Endometrium (tissue), 2 donors: ENCODE data around the gene RABL3.
"Not testable (repeated sequence)": the region's sequence is repeated elsewhere in the genome, so short reads cannot be mapped to it uniquely, and the experiment has no call there.

Experiments used
- FAIRE-seq: peaks from 2 replicates; lab custom pipeline; 2012; peaks lifted over from hg19 to GRCh38; lab: Jason Lieb, UNC
- donor health status: control.
- donor health status: control.

RABL3 gene

GRCh38 chr3:120743556-120744195 lies 1.4 kb upstream of the RABL3 start:
- no peak for FAIRE-seq

DNA sequence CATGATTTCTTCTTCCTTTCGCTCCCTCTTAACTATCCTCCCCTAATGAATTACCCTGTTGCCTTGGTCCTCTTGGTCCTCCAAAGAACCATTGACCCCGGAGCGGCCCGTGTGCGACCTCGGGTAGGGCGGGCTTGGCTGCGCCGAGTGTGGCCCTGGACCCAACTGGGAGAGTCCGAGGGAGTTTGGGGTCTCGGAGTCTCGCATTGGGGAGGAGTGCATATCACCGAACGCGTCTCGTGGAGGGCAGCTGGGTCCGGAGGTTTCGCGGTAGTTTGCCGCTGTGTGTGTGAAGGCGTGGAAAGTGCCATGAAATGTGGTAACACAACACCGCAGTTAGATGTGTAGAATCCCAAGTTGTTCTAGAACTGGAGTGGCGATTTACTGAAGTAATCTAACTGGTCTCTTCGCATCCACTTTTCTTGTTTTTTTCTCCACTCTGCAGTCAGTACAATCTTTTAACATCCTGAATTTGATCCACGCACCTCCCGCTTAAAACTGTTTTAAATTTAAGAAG lies 591 bp upstream of the RABL3 start:
- FAIRE-seq: no peak

DNA sequence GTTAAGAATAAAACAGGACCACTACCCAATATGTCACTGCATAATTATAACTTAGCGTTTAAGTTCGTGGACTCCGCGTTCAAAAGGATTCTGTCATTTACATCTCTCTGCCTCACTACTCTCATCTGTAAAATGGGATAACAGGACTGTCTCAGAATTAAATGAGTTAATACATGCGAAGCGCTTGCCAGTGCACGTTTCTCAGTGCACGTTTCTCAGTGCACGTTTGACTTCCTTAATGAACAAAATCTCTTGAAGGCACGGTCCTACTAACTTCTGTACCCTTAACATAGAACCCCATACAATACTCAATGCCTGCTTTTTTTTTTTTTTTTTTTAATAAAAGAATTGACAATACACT lies 499 bp downstream of the RABL3 start:
- FAIRE-seq: no peak

DNA sequence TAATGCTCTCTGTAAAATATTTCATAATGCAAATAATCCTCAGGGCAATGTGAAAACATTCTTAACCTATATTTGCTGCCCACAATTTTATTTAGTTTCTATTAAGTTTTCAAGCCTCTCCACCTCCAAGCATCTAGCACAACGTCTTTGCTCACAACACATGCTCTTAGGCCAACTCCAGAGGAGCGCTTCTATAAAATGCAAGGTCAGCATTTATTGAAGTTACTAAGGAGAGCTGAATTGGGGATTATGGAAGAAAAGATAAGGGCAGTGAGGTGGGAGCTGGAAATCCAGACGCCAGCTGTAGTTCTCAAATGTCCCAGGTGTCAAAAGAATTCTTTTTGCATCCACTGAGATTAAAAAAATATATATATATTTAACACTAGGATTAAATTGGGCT lies 996 bp downstream of the RABL3 start:
- no peak for FAIRE-seq

DNA sequence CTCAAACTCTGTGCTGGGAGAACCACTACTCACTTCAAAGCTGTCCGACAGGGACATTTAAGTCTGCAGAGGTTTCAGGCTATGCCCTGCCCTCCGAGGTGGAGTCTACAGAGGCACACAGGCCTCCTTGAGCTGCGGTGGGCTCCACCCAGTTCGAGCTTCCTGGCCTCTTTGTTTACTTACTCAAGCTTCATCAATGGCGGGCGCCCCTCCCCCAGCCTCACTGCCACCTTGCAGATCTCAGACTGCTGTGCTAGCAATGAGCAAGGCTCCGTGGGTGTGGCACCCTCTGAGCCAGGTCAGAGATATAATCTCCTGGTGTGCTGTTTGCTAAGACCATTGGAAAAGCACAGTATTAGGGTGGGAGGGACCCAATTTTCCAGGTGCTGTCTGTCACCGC lies 4.3 kb downstream of the RABL3 start:
- not testable (repeated sequence) for FAIRE-seq

DNA sequence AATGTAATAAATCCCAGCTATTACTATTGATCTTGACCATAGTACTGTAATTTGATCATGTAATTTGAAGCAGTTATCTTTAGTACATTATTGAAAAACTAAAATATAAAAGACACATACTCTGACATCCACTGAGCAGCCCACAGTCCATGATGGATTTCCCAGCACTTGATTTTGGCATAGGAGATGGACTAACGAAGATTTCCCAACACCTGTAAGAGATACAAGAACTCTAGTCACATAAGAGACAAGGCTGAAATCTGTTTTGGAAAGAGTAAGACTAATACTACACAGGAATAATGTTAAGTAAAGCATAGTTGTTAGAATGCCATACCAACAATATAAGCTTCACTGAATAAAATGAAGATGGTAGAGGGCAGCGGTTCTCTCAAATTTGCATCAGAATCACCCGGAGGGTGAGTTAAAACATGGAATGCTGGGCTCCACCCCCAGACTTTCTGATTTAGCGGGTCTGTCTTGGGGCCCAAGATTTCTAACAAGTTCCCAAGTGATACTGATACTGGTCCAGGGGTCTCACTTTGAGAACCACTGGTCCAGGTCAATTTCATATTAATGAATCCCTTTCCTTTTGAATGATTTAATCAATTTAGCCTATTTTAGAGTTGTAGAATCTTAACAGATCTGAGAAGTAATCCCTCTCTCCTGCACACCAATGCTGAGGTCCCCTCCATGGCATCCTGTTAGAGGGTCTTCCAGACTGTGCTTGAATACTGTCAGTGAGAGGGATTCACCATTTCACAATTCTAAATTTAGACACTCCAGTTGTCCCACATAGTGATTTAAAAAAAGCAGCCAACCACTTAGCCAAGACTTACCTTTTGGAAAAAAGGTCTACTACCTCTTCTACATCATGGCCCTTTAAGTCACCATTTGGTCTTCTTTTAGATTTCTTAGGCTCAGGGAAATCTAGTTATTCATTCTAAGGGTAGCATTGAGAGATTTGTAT lies 11.5 kb downstream of the RABL3 start:
- no peak for FAIRE-seq

GRCh38 chr3:120726791-120727190 lies 15.5 kb downstream of the RABL3 start:
- no peak for FAIRE-seq

DNA sequence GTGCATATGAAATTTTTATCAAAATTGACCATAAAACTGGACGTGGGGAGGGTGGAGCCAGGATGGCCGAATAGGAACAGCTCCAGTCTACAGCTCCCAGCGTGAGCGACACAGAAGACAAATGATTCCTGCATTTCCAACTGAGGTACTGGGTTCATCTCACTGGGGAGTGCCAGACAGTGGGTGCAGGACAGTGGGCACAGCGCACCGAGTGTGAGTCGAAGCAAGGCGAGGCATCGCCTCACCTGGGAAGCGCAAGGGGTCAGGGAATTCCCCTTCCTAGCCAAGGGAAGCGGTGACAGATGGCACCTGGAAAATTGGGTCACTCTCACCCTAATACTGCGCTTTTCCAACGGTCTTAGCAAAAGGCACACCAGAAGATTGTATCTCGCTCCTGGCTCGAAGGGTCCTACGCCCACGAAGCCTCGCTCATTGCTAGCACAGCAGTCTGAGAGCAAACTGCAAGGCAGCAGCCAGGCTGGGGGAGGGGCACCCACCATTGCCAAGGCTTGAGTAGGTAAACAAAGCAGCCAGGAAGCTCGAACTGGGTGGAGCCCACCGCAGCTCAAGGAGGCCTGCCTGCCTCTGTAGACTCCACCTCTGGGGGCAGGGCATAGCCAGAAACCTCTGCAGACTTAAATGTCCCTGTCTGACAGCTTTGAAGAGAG lies 23.0 kb downstream of the RABL3 start:
- FAIRE-seq: not testable (repeated sequence)

- FAIRE-seq: no peak
Observed at GRCh38 chr3:120713262-120713661, 29.1 kb downstream of the RABL3 start.

GRCh38 chr3:120710369-120710768 lies 31.9 kb downstream of the RABL3 start:
- no peak for FAIRE-seq

DNA sequence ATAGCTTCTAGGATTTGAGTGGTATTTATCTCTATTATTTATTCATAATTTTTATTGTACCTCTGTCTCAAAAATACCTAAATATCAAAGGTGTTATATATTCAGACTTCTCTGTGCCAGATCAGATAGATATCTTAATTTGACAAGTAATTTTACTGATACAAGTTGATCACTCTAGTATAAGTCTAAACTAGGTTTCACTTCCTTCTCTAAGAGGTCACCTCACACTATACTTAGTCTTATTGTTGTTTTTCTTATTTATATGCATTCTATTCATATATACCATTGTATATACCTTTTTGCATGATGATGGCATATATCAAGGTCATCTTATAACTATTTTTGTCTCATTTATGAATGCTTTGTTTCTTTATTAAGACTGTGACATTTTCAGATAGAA lies 33.9 kb downstream of the RABL3 start:
- FAIRE-seq: no peak

- no peak for FAIRE-seq
Observed at GRCh38 chr3:120706950-120707349, 35.4 kb downstream of the RABL3 start.

GRCh38 chr3:120705884-120706582 lies 36.3 kb downstream of the RABL3 start:
- peak; percentile 48 for FAIRE-seq

DNA sequence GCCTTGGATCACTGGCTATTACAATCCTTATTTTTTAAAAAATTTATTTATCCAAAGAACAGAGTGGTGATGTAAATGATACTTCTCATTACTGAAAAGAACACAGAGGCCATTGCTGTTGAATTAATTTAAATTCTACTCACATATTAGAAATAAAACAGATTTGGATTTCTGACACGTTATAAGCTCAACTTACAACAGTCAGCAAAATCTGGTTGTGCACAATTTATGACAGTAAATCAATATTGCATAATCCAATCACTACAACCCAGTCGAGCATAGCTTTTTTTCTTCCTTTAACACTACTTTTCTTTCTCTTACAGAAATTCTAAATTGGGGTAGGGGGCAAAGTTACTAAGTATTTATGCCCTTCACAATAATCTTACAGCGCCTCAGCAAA lies 43.0 kb downstream of the RABL3 start:
- no peak for FAIRE-seq

DNA sequence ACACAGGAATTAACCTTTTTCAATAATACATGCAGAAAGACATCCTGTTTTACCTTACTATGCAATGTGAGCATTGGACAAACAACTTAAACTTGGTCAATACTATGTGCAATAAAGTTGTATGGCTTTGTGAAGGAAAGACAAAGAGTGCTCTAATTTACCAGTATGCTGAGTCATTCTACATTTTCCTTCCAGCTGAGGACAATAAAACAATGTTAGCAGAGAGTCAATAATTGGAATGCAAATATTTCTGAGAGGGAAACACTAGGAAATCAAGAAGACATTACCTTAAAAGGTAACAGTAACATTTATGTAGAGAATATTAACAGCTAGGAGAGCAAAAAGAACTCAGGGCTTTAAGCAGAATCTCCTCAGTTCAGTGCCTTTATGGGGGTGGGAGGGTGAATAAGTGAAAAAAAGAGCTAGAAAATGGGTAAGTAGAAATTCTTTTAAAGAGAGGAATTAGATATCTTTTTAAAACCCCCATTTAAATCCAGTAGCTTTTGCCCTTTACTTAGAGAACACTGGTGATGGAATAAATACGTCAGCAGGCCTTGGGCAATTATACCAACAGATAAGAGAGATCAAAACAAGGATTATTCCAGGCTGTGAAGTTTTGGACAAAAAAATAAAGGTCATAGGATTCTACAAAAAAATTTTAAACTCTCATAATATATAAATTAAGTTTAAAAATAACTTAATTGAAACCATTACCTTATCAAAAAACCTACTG lies 48.7 kb downstream of the RABL3 start:
- FAIRE-seq: peak; percentile 4

DNA sequence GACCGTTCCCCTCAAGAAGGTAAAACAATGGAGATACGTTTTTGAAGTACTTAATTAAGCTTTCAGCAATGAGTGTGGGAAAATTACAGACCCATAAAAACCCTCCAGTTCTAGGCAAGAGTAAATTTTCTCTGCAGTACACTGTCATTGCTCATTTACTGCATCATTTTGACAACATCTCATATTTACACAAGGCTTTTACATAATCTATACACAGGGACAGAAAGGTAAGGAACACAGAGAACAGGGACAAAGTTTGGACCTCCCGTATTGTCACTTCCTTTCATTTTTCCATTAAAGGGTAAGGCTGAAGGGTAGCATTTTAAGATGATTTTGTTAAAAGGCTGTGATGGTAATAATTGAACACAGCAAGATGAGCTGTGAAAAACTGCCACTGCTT lies 52.9 kb downstream of the RABL3 start:
- no peak for FAIRE-seq

DNA sequence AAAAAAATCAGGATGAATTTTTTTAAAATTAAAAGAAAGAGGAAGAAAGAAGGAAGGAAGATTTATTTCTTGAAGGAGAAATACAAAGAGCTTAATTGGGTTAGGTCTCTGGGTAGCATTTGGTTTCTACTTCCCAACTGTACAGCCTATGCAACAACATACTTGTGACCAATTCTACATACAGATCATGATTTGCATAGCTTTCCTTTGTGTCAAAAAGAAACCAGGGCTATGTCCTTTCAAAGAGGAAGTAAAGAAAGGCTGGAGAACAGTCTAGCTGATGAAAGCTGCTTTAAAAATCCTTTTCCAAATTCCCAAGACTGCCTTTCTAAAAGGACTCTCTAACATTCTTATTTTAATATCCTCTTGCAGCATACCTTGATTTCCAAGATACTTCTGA lies 54.2 kb downstream of the RABL3 start:
- FAIRE-seq: no peak

- no peak for FAIRE-seq
Observed at GRCh38 chr3:120685411-120685810, 56.9 kb downstream of the RABL3 start.

GRCh38 chr3:120684896-120685295 lies 57.4 kb downstream of the RABL3 start:
- no peak for FAIRE-seq

- no peak for FAIRE-seq
Observed at GRCh38 chr3:120683671-120684301, 58.5 kb downstream of the RABL3 start.

GRCh38 chr3:120683213-120683612 lies 59.1 kb downstream of the RABL3 start:
- no peak for FAIRE-seq
